H1 (cell line): ENCODE results near the gene GNAQ. TPM values are rescaled to one million over a fixed set of nuclear protein-coding genes. Genes with fewer than 3 reads are reported as not detected.

Experiments used
- ATF2 ChIP-seq: IDR thresholded peaks from 2 replicates; pipeline ENCODE4 v1.6.1; 2012; ENCODE audit warnings: low read length, inconsistent platforms
- CHD2 ChIP-seq: IDR thresholded peaks from 2 replicates; pipeline ENCODE4 v1.6.1; 2012; ENCODE audit warnings: low read length, improper control_type of control experiment
- polyA plus RNA-seq, 7 experiments: library from polyadenylated mRNA; depleted of rRNA in 3 of 7; stranded (reverse) in 5 of 7; unstranded in 2 of 7; fragments of >200 nt in 5 of 7; fragments of 200-250 nt in 2 of 7; gene quantifications; 1 replicate in 5 of 7; 2 replicates in 1 of 7; 4 replicates in 1 of 7; pipeline versions ENCODE4 v1.2.1 to v1.2.3, GENCODE V29; 2011 to 2013; ENCODE audit warnings: missing spikeins in 2 of 7, mixed read lengths in 2 of 7
- total RNA-seq: library from RNA; stranded (reverse); fragmentation: NEBNext Ultra II Directional; extraction: Animal tissue kit (Norgen Biotek cat#: 25700); gene quantifications from 2 replicates; pipeline ENCODE4 v1.2.1, GENCODE V29; 2021

GNAQ gene
- total and polyA plus RNA-seq, 2 of the 8 experiments (the other 6 are each of a cell fraction or from before 2014, with no cell fraction given): 22.8 to 63.8 TPM

GRCh38 chr9:77844415-77844814 is 187.2 kb downstream of the GNAQ start (continued):
- TF ChIP-seq CHD2 (no peak), ATF2 (no peak)
